HEK293 (cell line): Measurements from ENCODE around the gene EFCAB11.

Experiments
- CTCF ChIP-seq: fragments of 450-650 bp; formaldehyde crosslinking; IDR thresholded peaks from 2 replicates; pipeline ENCODE4 v1.5.1; 2016; ENCODE audit warnings: missing biosample characterization, missing genetic modification characterization
- MYNN ChIP-seq: fragments of 450-650 bp; formaldehyde crosslinking; IDR thresholded peaks from 2 replicates; pipeline ENCODE4 v1.5.1; 2016; ENCODE audit warnings: missing biosample characterization, missing genetic modification characterization, borderline replicate concordance
- SALL2 ChIP-seq: fragments of 450-650 bp; formaldehyde crosslinking; IDR thresholded peaks from 2 replicates; pipeline ENCODE4 v1.5.0; 2017; ENCODE audit warnings: missing biosample characterization, mild to moderate bottlenecking, missing genetic modification characterization, borderline replicate concordance
- TCF7L2 ChIP-seq: IDR thresholded peaks from 2 replicates; pipeline ENCODE4 v1.6.1; 2011; ENCODE audit warnings: low read depth, mild to moderate bottlenecking, inconsistent platforms, low read length, moderate library complexity, borderline replicate concordance
- WT1 ChIP-seq: fragments of 450-650 bp; formaldehyde crosslinking; IDR thresholded peaks from 2 replicates; pipeline ENCODE4 v1.5.1; 2016; ENCODE audit warnings: missing biosample characterization, missing genetic modification characterization
- ZBTB17 ChIP-seq: fragments of 450-650 bp; formaldehyde crosslinking; IDR thresholded peaks from 2 replicates; pipeline ENCODE4 v1.5.1; 2016; ENCODE audit warnings: missing biosample characterization, missing genetic modification characterization
- ZNF274 ChIP-seq, 2 experiments: fragments of 200-500 bp in 1 of 2; fragments of 450-650 bp in 1 of 2; sonication (Bioruptor generic) in 1 of 2; formaldehyde crosslinking in 1 of 2; IDR thresholded peaks; 2 replicates each; pipeline versions ENCODE4 v1.5.1 to v1.6.1; 2014 to 2016; ENCODE audit warnings: borderline replicate concordance in 1 of 2, inconsistent platforms in 1 of 2, low read length in 1 of 2, missing biosample characterization in 1 of 2, missing genetic modification characterization in 1 of 2
- ZNF280C ChIP-seq: fragments of 450-650 bp; formaldehyde crosslinking; IDR thresholded peaks from 2 replicates; pipeline ENCODE4 v1.5.1; 2016; ENCODE audit warnings: missing biosample characterization, missing genetic modification characterization
- ZNF660 ChIP-seq: fragments of 450-650 bp; IDR thresholded peaks from 2 replicates; pipeline ENCODE4 v1.5.1; 2018; ENCODE audit warnings: missing biosample characterization, mild to moderate bottlenecking, missing genetic modification characterization
- ZNF768 ChIP-seq: fragments of 450-650 bp; formaldehyde crosslinking; IDR thresholded peaks from 2 replicates; pipeline ENCODE4 v1.5.1; 2018; ENCODE audit warnings: missing biosample characterization, mild to moderate bottlenecking, missing genetic modification characterization
- ZNF785 ChIP-seq: fragments of 450-650 bp; formaldehyde crosslinking; IDR thresholded peaks from 2 replicates; pipeline ENCODE4 v1.5.1; 2016; ENCODE audit warnings: missing biosample characterization, missing genetic modification characterization

- no peak for TF ChIP-seq ZNF274 (IDR thresholded peaks at IDR 0.05; ENCODE audit: low read length)
- TF ChIP-seq ZNF274 (tag by site-specific recombination; IDR thresholded peaks at IDR 0.05; ENCODE audit: borderline replicate concordance), result no peak
- no peak for TF ChIP-seq SALL2
- no peak for TF ChIP-seq TCF7L2
- no peak for TF ChIP-seq CTCF (tag by site-specific recombination)
- TF ChIP-seq ZNF768 (tag by site-specific recombination), result no peak
- no peak for TF ChIP-seq ZNF280C (tag by site-specific recombination)
- no peak for TF ChIP-seq WT1 (tag by site-specific recombination)
- no peak for TF ChIP-seq ZNF785 (tag by site-specific recombination)
- no peak for TF ChIP-seq ZBTB17 (tag by site-specific recombination)
- TF ChIP-seq MYNN (tag by site-specific recombination), result no peak
- TF ChIP-seq ZNF660 (tag by site-specific recombination), result no peak
These were observed 121.4 kb downstream of the EFCAB11 start for GRCh38 chr14:89833120-89833532.
